Measurements from ENCODE around the gene CDC42BPB. TPM values are rescaled to one million over a fixed set of nuclear protein-coding genes. Genes with fewer than 3 reads are reported as not detected.
A peak's percentile ranks its signal among the peaks of the same experiment; 100 is the strongest.

CDC42BPB gene
- total RNA-seq, 1 experiment from 2014 or later, result 96.9 TPM

GRCh38 chr14:102888748-102889147 is 168.6 kb downstream of the CDC42BPB start:
- Mint-ChIP-seq H3K36me3 (no peaks in the 10 kb centered on the region), H3K9me3 (no peaks in the 10 kb centered on the region), H3K27me3 (ENCODE audit: low read depth) (no peaks in the 10 kb centered on the region), H3K4me3 (no peak overlapping the region), H3K27ac (no peak overlapping the region), H3K4me1 (no peaks in the 10 kb centered on the region)
- ATAC-seq, result no peak
- no peak for DNase-seq (ENCODE audit: low spot score)
- POLR2A ChIA-PET, result interaction anchor here (0.6 kb wide), 1 partner anchor 52 kb away, joined by 4 read pairs; no protein-coding TSS in a partner anchor
- no peak for TF ChIP-seq FOXJ3 (CRISPR knock-in tag; IDR thresholded peaks at IDR 0.05; ENCODE audit: borderline replicate concordance)
- no peak for TF ChIP-seq MYBL2 (CRISPR knock-in tag; IDR thresholded peaks at IDR 0.05)
- no peak for TF ChIP-seq GABPB1 (CRISPR knock-in tag; IDR thresholded peaks at IDR 0.05)
- TF ChIP-seq ZNF416 (CRISPR knock-in tag; IDR thresholded peaks at IDR 0.05), result no peak
- TF ChIP-seq PREB (CRISPR knock-in tag; IDR thresholded peaks at IDR 0.05; ENCODE audit: borderline replicate concordance), result no peak
- TF ChIP-seq NFYB (CRISPR knock-in tag; conservative IDR thresholded peaks at IDR 0.05; ENCODE audit: low read depth), result no peak
- CTCF ChIA-PET, result interaction anchor here (0.6 to 1.4 kb wide), 2 partner anchors 10 to 115 kb away, joined by 4 to 5 read pairs; no protein-coding TSS in a partner anchor

DNA sequence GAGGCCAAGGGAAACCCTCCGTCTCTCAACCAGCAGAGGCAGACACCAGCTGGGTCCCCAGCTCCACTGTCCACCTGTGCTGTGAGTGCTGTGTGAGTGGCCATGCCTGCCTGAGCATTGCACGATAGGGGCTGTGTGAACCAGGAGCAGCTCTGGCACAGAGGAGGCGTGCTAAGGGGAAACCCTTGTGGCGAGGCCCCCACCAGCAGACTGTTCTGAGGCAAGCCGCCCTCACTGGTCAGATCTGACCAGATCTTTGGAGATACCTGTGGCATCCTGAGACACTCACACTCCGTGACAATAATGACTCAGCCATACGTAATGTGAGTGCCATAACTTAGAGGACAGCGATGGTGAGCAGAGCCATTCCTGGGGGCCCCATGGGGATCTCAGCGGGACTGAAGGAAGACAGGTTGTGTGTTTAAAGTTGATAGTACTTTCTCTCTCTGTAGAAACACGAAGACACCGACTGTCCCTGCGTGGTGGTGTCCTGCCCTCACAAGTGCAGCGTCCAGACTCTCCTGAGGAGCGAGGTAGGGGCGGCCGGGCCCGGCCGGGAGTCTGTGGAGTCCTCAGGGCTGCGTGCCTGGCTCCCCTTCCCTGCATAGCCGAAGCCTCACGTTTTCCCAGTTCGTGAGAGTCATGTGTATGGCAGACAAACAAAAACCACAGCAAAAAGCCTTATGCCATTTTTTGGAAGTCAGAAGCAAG is 171.5 kb downstream of the CDC42BPB start:
- DNase-seq (ENCODE audit: low spot score) (no peak), ATAC-seq (no peak)
- Mint-ChIP-seq H3K9me3 (no peaks in the 10 kb centered on the region), H3K27ac (0 out of 2 replicates have a peak overlapping the region, but pooled peaks have one; percentile 35), H3K4me3 (no peak overlapping the region), H3K27me3 (ENCODE audit: low read depth) (no peaks in the 10 kb centered on the region), H3K4me1 (no peaks in the 10 kb centered on the region), H3K36me3 (no peaks in the 10 kb centered on the region)
- CTCF ChIA-PET, result no interaction called here
- POLR2A ChIA-PET, result no interaction called here
- no peak for TF ChIP-seq CREB1 (CRISPR knock-in tag; IDR thresholded peaks at IDR 0.05)
- TF ChIP-seq CBFB (CRISPR knock-in tag; IDR thresholded peaks at IDR 0.05; ENCODE audit: low read depth), result no peak
- no peak for TF ChIP-seq TEAD1 (CRISPR knock-in tag; IDR thresholded peaks at IDR 0.05)
- TF ChIP-seq ZNF219 (CRISPR knock-in tag; IDR thresholded peaks at IDR 0.05; ENCODE audit: borderline replicate concordance), result no peak
- no peak for TF ChIP-seq AR (CRISPR knock-in tag; IDR thresholded peaks at IDR 0.05)
- TF ChIP-seq, protein P1, sequence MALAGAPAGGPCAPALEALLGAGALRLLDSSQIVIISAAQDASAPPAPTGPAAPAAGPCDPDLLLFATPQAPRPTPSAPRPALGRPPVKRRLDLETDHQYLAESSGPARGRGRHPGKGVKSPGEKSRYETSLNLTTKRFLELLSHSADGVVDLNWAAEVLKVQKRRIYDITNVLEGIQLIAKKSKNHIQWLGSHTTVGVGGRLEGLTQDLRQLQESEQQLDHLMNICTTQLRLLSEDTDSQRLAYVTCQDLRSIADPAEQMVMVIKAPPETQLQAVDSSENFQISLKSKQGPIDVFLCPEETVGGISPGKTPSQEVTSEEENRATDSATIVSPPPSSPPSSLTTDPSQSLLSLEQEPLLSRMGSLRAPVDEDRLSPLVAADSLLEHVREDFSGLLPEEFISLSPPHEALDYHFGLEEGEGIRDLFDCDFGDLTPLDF (CRISPR knock-in tag; IDR thresholded peaks at IDR 0.05), result no peak
- TF ChIP-seq, protein P2, sequence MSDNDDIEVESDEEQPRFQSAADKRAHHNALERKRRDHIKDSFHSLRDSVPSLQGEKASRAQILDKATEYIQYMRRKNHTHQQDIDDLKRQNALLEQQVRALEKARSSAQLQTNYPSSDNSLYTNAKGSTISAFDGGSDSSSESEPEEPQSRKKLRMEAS (CRISPR knock-in tag; IDR thresholded peaks at IDR 0.05), result no peak
- no peak for TF ChIP-seq ZNF121 (CRISPR knock-in tag; IDR thresholded peaks at IDR 0.05)
- no peak for TF ChIP-seq HMGXB4 (CRISPR knock-in tag; IDR thresholded peaks at IDR 0.05)
- TF ChIP-seq, protein P3, sequence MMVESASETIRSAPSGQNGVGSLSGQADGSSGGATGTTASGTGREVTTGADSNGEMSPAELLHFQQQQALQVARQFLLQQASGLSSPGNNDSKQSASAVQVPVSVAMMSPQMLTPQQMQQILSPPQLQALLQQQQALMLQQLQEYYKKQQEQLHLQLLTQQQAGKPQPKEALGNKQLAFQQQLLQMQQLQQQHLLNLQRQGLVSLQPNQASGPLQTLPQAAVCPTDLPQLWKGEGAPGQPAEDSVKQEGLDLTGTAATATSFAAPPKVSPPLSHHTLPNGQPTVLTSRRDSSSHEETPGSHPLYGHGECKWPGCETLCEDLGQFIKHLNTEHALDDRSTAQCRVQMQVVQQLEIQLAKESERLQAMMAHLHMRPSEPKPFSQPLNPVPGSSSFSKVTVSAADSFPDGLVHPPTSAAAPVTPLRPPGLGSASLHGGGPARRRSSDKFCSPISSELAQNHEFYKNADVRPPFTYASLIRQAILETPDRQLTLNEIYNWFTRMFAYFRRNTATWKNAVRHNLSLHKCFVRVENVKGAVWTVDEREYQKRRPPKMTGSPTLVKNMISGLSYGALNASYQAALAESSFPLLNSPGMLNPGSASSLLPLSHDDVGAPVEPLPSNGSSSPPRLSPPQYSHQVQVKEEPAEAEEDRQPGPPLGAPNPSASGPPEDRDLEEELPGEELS (CRISPR knock-in tag; IDR thresholded peaks at IDR 0.05), result no peak
- TF ChIP-seq, protein P4, sequence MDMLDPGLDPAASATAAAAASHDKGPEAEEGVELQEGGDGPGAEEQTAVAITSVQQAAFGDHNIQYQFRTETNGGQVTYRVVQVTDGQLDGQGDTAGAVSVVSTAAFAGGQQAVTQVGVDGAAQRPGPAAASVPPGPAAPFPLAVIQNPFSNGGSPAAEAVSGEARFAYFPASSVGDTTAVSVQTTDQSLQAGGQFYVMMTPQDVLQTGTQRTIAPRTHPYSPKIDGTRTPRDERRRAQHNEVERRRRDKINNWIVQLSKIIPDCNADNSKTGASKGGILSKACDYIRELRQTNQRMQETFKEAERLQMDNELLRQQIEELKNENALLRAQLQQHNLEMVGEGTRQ (CRISPR knock-in tag; IDR thresholded peaks at IDR 0.05), result no peak

Data from WTC11 (cell line).